Dendritic cell treated with granulocyte-macrophage colony-stimulating factor and Interleukin-4, amounts not matched to agents 40 ng/mL and 50 ng/mL, for 4 days (primary cell): Measurements from ENCODE around the gene KIF2A.

Experiments
- H3K27ac Mint-ChIP-seq: one replicate; pipeline ENCODE4 v1.8.0; 2022; ENCODE audit warnings: mild to moderate bottlenecking, mixed read lengths
- H3K27me3 Mint-ChIP-seq: one replicate; pipeline ENCODE4 v1.8.0; 2022; ENCODE audit warnings: mild to moderate bottlenecking, mixed read lengths
- H3K36me3 Mint-ChIP-seq: one replicate; pipeline ENCODE4 v1.8.0; 2022; ENCODE audit warnings: low read depth, mixed read lengths
- H3K4me1 Mint-ChIP-seq: one replicate; pipeline ENCODE4 v1.8.0; 2022; ENCODE audit warnings: low read depth, mixed read lengths
- H3K4me3 Mint-ChIP-seq: one replicate; pipeline ENCODE4 v1.8.0; 2022; ENCODE audit warnings: mild to moderate bottlenecking, moderate library complexity, mixed read lengths
- H3K9me3 Mint-ChIP-seq: one replicate; pipeline ENCODE4 v1.8.0; 2022; ENCODE audit warnings: mixed read lengths
- intact Hi-C: fragments of 100-400 bp; cut with micrococcal nuclease; formaldehyde crosslinking; loops from one replicate; pipeline ENCODE4 v1.15.0; 2022

The KIF2A gene

GRCh38 chr5:62306323-62306895, 403 bp downstream of the KIF2A start:
- no peaks in the 10 kb centered on the region for H3K9me3 Mint-ChIP-seq
- H3K4me1 Mint-ChIP-seq: peaks cover 31% of the 10 kb centered on the region
- peak overlapping the region; percentile 89 for H3K4me3 Mint-ChIP-seq
- H3K36me3 Mint-ChIP-seq: peaks cover 12% of the 10 kb centered on the region
- intact Hi-C loops: loop anchor here (2.0 to 5.0 kb wide), 4 partner anchors 46 to 1359 kb away; partner anchors contain the start of genes DIMT1, ERCC8 and NDUFAF2
- H3K27ac Mint-ChIP-seq: peak overlapping the region; percentile 87
- H3K27me3 Mint-ChIP-seq: no peaks in the 10 kb centered on the region

- intact Hi-C loops: loop anchor here (2.0 to 5.0 kb wide), 4 partner anchors 45 to 1360 kb away; partner anchors contain the start of genes DIMT1, ERCC8 and NDUFAF2
- Mint-ChIP-seq H3K27me3 (no peaks in the 10 kb centered on the region), H3K27ac (peak overlapping the region; percentile 87), H3K4me1 (peaks cover 31% of the 10 kb centered on the region), H3K9me3 (no peaks in the 10 kb centered on the region), H3K36me3 (peaks cover 12% of the 10 kb centered on the region), H3K4me3 (peak overlapping the region; percentile 89)
Observed at GRCh38 chr5:62306896-62307689, 1.1 kb downstream of the KIF2A start.

- H3K36me3 Mint-ChIP-seq: peaks cover 12% of the 10 kb centered on the region
- H3K4me3 Mint-ChIP-seq: no peak overlapping the region
- H3K4me1 Mint-ChIP-seq: peaks cover 31% of the 10 kb centered on the region
- peak overlapping the region; percentile 59 for H3K27ac Mint-ChIP-seq
- intact Hi-C loops: loop anchor here (5.0 kb wide), 2 partner anchors 44 to 1361 kb away; partner anchors contain the start of genes ERCC8 and NDUFAF2
- H3K9me3 Mint-ChIP-seq: no peaks in the 10 kb centered on the region
- no peaks in the 10 kb centered on the region for H3K27me3 Mint-ChIP-seq
Observed at GRCh38 chr5:62308439-62308838, 2.4 kb downstream of the KIF2A start.

- intact Hi-C loops: loop anchor here (5.0 kb wide), 2 partner anchors 43 to 1362 kb away; partner anchors contain the start of genes ERCC8 and NDUFAF2
- no peak overlapping the region for H3K27ac Mint-ChIP-seq
- no peaks in the 10 kb centered on the region for H3K9me3 Mint-ChIP-seq
- no peak overlapping the region for H3K4me3 Mint-ChIP-seq
- H3K36me3 Mint-ChIP-seq: peaks cover 12% of the 10 kb centered on the region
- H3K27me3 Mint-ChIP-seq: no peaks in the 10 kb centered on the region
- H3K4me1 Mint-ChIP-seq: peaks cover 34% of the 10 kb centered on the region
Observed at GRCh38 chr5:62309107-62309506, 3.1 kb downstream of the KIF2A start.

- Mint-ChIP-seq H3K36me3 (peaks cover 12% of the 10 kb centered on the region), H3K4me1 (peaks cover 42% of the 10 kb centered on the region), H3K4me3 (no peak overlapping the region), H3K9me3 (no peaks in the 10 kb centered on the region), H3K27ac (peak overlapping the region; percentile 69), H3K27me3 (no peaks in the 10 kb centered on the region)
- intact Hi-C loops: no loop called here
Observed at GRCh38 chr5:62310426-62311143, 4.6 kb downstream of the KIF2A start.

GRCh38 chr5:62312036-62312435, 6.0 kb downstream of the KIF2A start:
- H3K36me3 Mint-ChIP-seq: peaks cover 2% of the 10 kb centered on the region
- no peak overlapping the region for H3K27ac Mint-ChIP-seq
- H3K4me1 Mint-ChIP-seq: peaks cover 46% of the 10 kb centered on the region
- H3K27me3 Mint-ChIP-seq: no peaks in the 10 kb centered on the region
- H3K9me3 Mint-ChIP-seq: no peaks in the 10 kb centered on the region
- no peak overlapping the region for H3K4me3 Mint-ChIP-seq
- intact Hi-C loops: no loop called here

GRCh38 chr5:62312674-62313073, 6.7 kb downstream of the KIF2A start:
- Mint-ChIP-seq H3K27me3 (no peaks in the 10 kb centered on the region), H3K4me3 (no peak overlapping the region), H3K27ac (no peak overlapping the region), H3K4me1 (peaks cover 39% of the 10 kb centered on the region), H3K9me3 (no peaks in the 10 kb centered on the region), H3K36me3 (no peaks in the 10 kb centered on the region)
- intact Hi-C loops: no loop called here

- H3K27ac Mint-ChIP-seq: no peak overlapping the region
- H3K9me3 Mint-ChIP-seq: no peaks in the 10 kb centered on the region
- H3K4me3 Mint-ChIP-seq: no peak overlapping the region
- intact Hi-C loops: no loop called here
- no peaks in the 10 kb centered on the region for H3K27me3 Mint-ChIP-seq
- peaks cover 36% of the 10 kb centered on the region for H3K4me1 Mint-ChIP-seq
- no peaks in the 10 kb centered on the region for H3K36me3 Mint-ChIP-seq
Observed at GRCh38 chr5:62314213-62314830, 8.3 kb downstream of the KIF2A start.

- H3K4me3 Mint-ChIP-seq: no peak overlapping the region
- no peaks in the 10 kb centered on the region for H3K36me3 Mint-ChIP-seq
- H3K27me3 Mint-ChIP-seq: no peaks in the 10 kb centered on the region
- H3K9me3 Mint-ChIP-seq: no peaks in the 10 kb centered on the region
- no peak overlapping the region for H3K27ac Mint-ChIP-seq
- peaks cover 33% of the 10 kb centered on the region for H3K4me1 Mint-ChIP-seq
- intact Hi-C loops: no loop called here
Observed at GRCh38 chr5:62315376-62316175, 9.6 kb downstream of the KIF2A start.

GRCh38 chr5:62316176-62316502, 10.1 kb downstream of the KIF2A start:
- intact Hi-C loops: no loop called here
- Mint-ChIP-seq H3K4me1 (peaks cover 30% of the 10 kb centered on the region), H3K27ac (no peak overlapping the region), H3K36me3 (peaks cover 1% of the 10 kb centered on the region), H3K4me3 (no peak overlapping the region), H3K9me3 (no peaks in the 10 kb centered on the region), H3K27me3 (no peaks in the 10 kb centered on the region)

- H3K27me3 Mint-ChIP-seq: no peaks in the 10 kb centered on the region
- peaks cover 35% of the 10 kb centered on the region for H3K4me1 Mint-ChIP-seq
- H3K36me3 Mint-ChIP-seq: peaks cover 10% of the 10 kb centered on the region
- H3K9me3 Mint-ChIP-seq: no peaks in the 10 kb centered on the region
- intact Hi-C loops: no loop called here
- no peak overlapping the region for H3K4me3 Mint-ChIP-seq
- H3K27ac Mint-ChIP-seq: no peak overlapping the region
Observed at GRCh38 chr5:62317810-62318209, 11.8 kb downstream of the KIF2A start.

- Mint-ChIP-seq H3K4me1 (peaks cover 46% of the 10 kb centered on the region), H3K36me3 (peaks cover 26% of the 10 kb centered on the region), H3K9me3 (no peaks in the 10 kb centered on the region), H3K27ac (no peak overlapping the region), H3K27me3 (no peaks in the 10 kb centered on the region), H3K4me3 (no peak overlapping the region)
- intact Hi-C loops: no loop called here
Observed at GRCh38 chr5:62322484-62322883, 16.5 kb downstream of the KIF2A start.

GRCh38 chr5:62326302-62326701, 20.3 kb downstream of the KIF2A start:
- H3K4me3 Mint-ChIP-seq: no peak overlapping the region
- peaks cover 23% of the 10 kb centered on the region for H3K36me3 Mint-ChIP-seq
- intact Hi-C loops: no loop called here
- H3K9me3 Mint-ChIP-seq: no peaks in the 10 kb centered on the region
- peaks cover 38% of the 10 kb centered on the region for H3K4me1 Mint-ChIP-seq
- no peaks in the 10 kb centered on the region for H3K27me3 Mint-ChIP-seq
- no peak overlapping the region for H3K27ac Mint-ChIP-seq
